C4-2B (cell line): ENCODE measurements around the gene TBL1XR1.

ENCODE experiments used
- ZFX ChIP-seq: fragments of 450-650 bp; IDR thresholded peaks from 2 replicates; pipeline ENCODE4 v1.6.1; 2017
- TF ChIP-seq, protein P1 (sequence below): fragments of 450-650 bp; conservative IDR thresholded peaks from 2 replicates; pipeline ENCODE4 v1.5.1; 2017; ENCODE audit warnings: mild to moderate bottlenecking

DNA sequence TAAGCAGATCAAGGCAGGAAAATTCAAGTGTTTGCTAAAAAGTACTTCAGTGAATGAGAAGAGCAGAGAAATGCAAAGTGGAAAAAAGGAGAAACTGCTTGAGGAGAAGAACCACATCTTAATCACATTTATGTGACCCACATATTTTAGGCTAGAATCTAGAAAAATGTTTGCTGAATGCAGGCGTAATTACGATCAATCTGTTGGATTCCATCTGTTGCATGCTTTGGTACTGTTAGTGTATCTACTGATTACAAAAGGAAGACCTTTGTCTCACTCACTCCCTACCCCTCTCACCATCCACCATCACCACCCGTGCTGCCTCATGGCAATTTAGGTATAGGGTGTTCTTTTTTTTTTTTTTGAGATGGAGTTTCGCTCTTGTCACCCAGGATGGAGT is 9.7 kb upstream of the TBL1XR1 start:
- TF ChIP-seq, protein P1, sequence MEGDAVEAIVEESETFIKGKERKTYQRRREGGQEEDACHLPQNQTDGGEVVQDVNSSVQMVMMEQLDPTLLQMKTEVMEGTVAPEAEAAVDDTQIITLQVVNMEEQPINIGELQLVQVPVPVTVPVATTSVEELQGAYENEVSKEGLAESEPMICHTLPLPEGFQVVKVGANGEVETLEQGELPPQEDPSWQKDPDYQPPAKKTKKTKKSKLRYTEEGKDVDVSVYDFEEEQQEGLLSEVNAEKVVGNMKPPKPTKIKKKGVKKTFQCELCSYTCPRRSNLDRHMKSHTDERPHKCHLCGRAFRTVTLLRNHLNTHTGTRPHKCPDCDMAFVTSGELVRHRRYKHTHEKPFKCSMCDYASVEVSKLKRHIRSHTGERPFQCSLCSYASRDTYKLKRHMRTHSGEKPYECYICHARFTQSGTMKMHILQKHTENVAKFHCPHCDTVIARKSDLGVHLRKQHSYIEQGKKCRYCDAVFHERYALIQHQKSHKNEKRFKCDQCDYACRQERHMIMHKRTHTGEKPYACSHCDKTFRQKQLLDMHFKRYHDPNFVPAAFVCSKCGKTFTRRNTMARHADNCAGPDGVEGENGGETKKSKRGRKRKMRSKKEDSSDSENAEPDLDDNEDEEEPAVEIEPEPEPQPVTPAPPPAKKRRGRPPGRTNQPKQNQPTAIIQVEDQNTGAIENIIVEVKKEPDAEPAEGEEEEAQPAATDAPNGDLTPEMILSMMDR: no peak
- TF ChIP-seq ZFX: no peak
